ENCODE results near the gene C1orf159. TPM values are rescaled to one million over a fixed set of nuclear protein-coding genes. Genes with fewer than 3 reads are reported as not detected.

Gene C1orf159
- total and polyA plus RNA-seq, 2 of the 8 experiments (the other 6 are each of a cell fraction or from before 2014, with no cell fraction given): 10.0 to 10.9 TPM

- H3K79me2 ChIP-seq (ENCODE audit: control insufficient read depth in 1 of 2, insufficient read depth in 2 of 2, low read length in 2 of 2): no peaks in the 10 kb centered on the region
- CTCF ChIA-PET (ENCODE audit: partially characterized antibody): interaction anchor here (0.6 to 5.8 kb wide), 9 partner anchors 20 to 213 kb away, joined by 3 to 70 read pairs (median 4); partner anchors contain the start of gene ISG15
- TF ChIP-seq CREB1 (IDR thresholded peaks at IDR 0.05) (no peak), SIRT6 (IDR thresholded peaks at IDR 0.05; ENCODE audit: low read length) (no peak), SUZ12 (IDR thresholded peaks at IDR 0.05; ENCODE audit: low read length) (no peak), TEAD4 (IDR thresholded peaks at IDR 0.05; ENCODE audit: low read depth, low read length) (no peak), ZNF274 (IDR thresholded peaks at IDR 0.05; ENCODE audit: borderline replicate concordance, extremely low read depth, low read length) (no peak), RBBP5 (IDR thresholded peaks at IDR 0.05; ENCODE audit: borderline replicate concordance, low read depth, low read length) (no peak), SP4 (IDR thresholded peaks at IDR 0.05; ENCODE audit: low read length) (no peak), ASH2L (IDR thresholded peaks at IDR 0.05; ENCODE audit: low read length) (no peak), CEBPB (IDR thresholded peaks at IDR 0.05; ENCODE audit: low read depth, low read length) (no peak), NANOG (IDR thresholded peaks at IDR 0.05; ENCODE audit: insufficient read depth, low read depth, low read length, poor library complexity, severe bottlenecking) (no peak)
- TF ChIP-seq, protein P1, sequence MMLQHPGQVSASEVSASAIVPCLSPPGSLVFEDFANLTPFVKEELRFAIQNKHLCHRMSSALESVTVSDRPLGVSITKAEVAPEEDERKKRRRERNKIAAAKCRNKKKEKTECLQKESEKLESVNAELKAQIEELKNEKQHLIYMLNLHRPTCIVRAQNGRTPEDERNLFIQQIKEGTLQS (IDR thresholded peaks at IDR 0.05; ENCODE audit: insufficient read depth, low read depth, low read length): no peak
These were observed 78.2 kb downstream of the C1orf159 start for GRCh38 chr1:1037366-1038327.

More at GRCh38 chr1:1037366-1038327, 78.2 kb downstream of the C1orf159 start:
- Histone ChIP-seq H3K27me3 (replicated peaks in 1 of 4; ENCODE audit: control insufficient read depth in 3 of 4, extremely low read depth in 1 of 4, insufficient read depth in 3 of 4, low read length in 3 of 4) (peaks cover 0 to 41% (median 30%) of the 10 kb centered on the region in 4 experiments; a peak in 5 of 7 replicates), H3K23me2 (ENCODE audit: low read depth, low read length) (peaks cover 13% of the 10 kb centered on the region; the same call in 1 of the 2 replicates), H3K4ac (replicated peaks; ENCODE audit: insufficient read length, low read depth, low read length) (no peak overlapping the region), H3K9ac (replicated peaks in 1 of 4; ENCODE audit: extremely low read depth in 1 of 4, low read depth in 3 of 4, low read length in 3 of 4) (no peak overlapping the region), H2BK15ac (ENCODE audit: low read length) (no peak overlapping the region), H3K4me1 (replicated peaks in 1 of 4; ENCODE audit: control insufficient read depth in 3 of 4, insufficient read depth in 4 of 4, low read length in 3 of 4) (peaks cover 0 to 19% (median 5%) of the 10 kb centered on the region in 4 experiments; a peak in 5 of 7 replicates), H3K79me1 (ENCODE audit: low read depth, low read length) (peaks cover 5% of the 10 kb centered on the region; the same call in 1 of the 2 replicates), H3K4me3 (ENCODE audit: extremely low read depth in 1 of 4, insufficient read depth in 2 of 4, low read depth in 3 of 4, low read length in 4 of 4) (no peak overlapping the region), H3K36me3 (ENCODE audit: control insufficient read depth in 2 of 4, insufficient read depth in 4 of 4, low read length in 3 of 4) (peaks cover 0 to 13% (median 0%) of the 10 kb centered on the region in 4 experiments; a peak in 2 of 8 replicates), H4K5ac (ENCODE audit: insufficient read length, low read depth, low read length) (no peak overlapping the region), H3K23ac (ENCODE audit: insufficient read length) (no peak overlapping the region), H3K4me2 (ENCODE audit: insufficient read depth in 1 of 2, low read depth in 2 of 2, low read length in 2 of 2) (no peak overlapping the region), H4K20me1 (replicated peaks in 1 of 2; ENCODE audit: control insufficient read depth in 1 of 2, insufficient read depth in 2 of 2, low read length in 2 of 2) (peaks cover 45 to 61% of the 10 kb centered on the region in 2 experiments), H2AK5ac (ENCODE audit: low read depth, low read length) (no peak overlapping the region), H2BK120ac (replicated peaks; ENCODE audit: low read depth, low read length) (no peak overlapping the region), H2BK5ac (ENCODE audit: low read depth, low read length) (no peak overlapping the region), H3K9me3 (ENCODE audit: insufficient read depth in 2 of 2, low read depth in 1 of 2, low read length in 1 of 2) (no peaks in the 10 kb centered on the region), H2BK12ac (ENCODE audit: low read depth, low read length) (no peak overlapping the region), H3K27ac (ENCODE audit: low read depth, low read length) (no peak overlapping the region), H2BK20ac (ENCODE audit: low read length) (no peak overlapping the region), H2AFZ (ENCODE audit: low read length) (no peak overlapping the region), H4K91ac (replicated peaks; ENCODE audit: insufficient read length, low read length) (no peak overlapping the region), H4K8ac (ENCODE audit: extremely low read depth, insufficient read depth, low read length) (peak overlapping the region; percentile 5; the same call in 1 of the 2 replicates), H3K56ac (replicated peaks; ENCODE audit: insufficient read length, low read depth, low read length) (no peak overlapping the region), H3K18ac (ENCODE audit: extremely low read depth, low read length) (no peak overlapping the region), H3K14ac (ENCODE audit: insufficient read length) (no peak overlapping the region)
- FAIRE-seq (no peak), DNase-seq (ENCODE audit: low read depth in 1 of 2, low spot score in 2 of 2) (no peak)
- POLR2A ChIA-PET (ENCODE audit: partially characterized antibody): interaction anchor here (0.6 to 10.9 kb wide), 9 partner anchors 18 to 286 kb away, joined by 3 to 245 read pairs (median 4); partner anchors contain the start of genes AGRN and ISG15
- 86% methylated on average over 29 of the region's 30 CpGs; no CpG with 5 or more reads in 1 of the 2 experiments for WGBS, 2 experiments (ENCODE audit: extremely low coverage in 1 of 2, insufficient coverage in 1 of 2, insufficient read length in 1 of 2, insufficient replicate concordance in 2 of 2, low coverage in 1 of 2, low lambda C conversion rate in 2 of 2, missing lambda C conversion rate in 1 of 2)

Measured in H1 (cell line).